ENCODE results near the gene PLGLB2. TPM values are rescaled to one million over a fixed set of nuclear protein-coding genes. Genes with fewer than 3 reads are reported as not detected.
"Not testable (repeated sequence)": the region's sequence is repeated elsewhere in the genome, so short reads cannot be mapped to it uniquely, and the experiment has no call there.

The PLGLB2 gene
- not detected for polyA plus RNA-seq (2012; ENCODE audit: low read depth, missing spikeins)

DNA sequence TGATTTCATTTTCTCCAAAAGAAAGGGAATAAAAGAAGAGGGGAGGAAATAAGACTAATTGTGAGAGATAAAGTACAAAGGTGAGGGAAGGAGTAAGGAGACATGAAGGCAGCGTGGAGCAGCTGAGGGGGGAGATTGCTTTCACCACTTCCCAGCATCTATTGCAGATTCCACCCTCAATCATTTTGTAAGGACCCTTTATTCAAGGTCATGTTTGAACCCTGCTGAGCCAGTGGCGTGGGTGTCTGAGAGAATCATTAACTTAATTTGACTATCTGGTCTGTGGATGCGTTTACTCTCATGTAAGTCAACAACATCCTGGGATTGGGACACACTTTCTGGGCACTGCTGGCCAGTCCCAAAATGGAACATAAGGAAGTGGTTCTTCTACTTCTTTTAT is at the start of gene PLGLB2:
PLGLB2 (plus strand) TSS at position 297 of the 400 bp plus-strand sequence; CDS start at position 364, 67 bp downstream.
- not testable (repeated sequence) for DNase-seq (ENCODE audit: insufficient read length, low spot score); FAIRE-seq

DNA sequence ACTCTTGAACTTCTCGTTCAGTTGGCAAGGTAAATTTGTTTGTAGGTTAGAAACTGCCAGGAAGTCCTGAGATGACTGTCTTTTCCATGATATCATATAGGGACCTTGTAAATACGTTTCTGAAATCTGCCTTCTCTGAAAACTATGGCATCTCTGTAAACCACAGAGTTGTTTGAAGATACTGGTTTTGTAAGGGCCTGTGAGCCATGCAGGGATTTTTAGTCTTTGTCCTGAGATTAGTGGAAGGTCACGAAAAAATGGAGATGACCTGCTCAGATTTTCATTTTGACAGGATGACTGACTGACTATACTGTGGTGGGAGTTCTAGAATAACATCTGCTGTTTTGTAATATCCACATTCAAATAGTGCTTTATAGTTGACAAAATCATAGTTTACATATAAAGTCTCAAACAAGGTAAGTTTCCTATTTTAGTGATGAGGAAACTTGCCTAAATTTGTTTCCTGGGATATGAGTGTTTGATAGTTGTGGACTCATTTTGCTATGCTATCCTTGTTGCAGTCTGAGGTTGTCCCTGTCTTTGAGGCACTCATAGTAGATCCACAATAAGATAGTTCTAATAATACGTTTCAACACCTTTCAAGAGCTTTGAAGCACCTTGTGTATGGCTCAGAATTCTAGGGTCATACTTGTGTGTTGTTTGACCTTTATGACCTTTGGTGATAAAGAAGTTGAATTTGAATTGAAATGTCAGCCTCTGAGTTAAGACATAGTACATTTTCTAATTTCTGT is 43.1 kb upstream of the PLGLB2 start:
- DNase-seq (ENCODE audit: insufficient read length, low spot score); FAIRE-seq: not testable (repeated sequence)

DNA sequence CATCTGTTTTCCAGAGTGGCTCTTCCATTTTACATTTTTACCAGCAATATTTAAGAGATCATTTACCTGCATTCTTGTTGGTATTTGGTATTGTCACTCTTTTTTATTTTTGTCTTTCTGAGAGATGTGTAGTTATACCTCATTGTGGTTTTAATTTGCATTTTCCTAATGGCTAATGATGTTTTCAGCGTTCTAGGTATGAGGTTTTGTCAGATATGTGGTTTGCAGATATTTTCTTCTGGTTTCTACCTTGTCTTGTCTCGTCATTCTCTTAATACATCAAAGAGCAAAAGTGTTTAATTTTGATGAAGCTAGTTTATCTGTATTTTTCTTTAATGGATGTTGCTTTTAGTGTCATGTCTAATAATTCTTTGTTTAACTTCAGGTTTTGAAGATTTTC is 39.5 kb upstream of the PLGLB2 start:
- FAIRE-seq; DNase-seq (ENCODE audit: insufficient read length, low spot score): not testable (repeated sequence)

DNA sequence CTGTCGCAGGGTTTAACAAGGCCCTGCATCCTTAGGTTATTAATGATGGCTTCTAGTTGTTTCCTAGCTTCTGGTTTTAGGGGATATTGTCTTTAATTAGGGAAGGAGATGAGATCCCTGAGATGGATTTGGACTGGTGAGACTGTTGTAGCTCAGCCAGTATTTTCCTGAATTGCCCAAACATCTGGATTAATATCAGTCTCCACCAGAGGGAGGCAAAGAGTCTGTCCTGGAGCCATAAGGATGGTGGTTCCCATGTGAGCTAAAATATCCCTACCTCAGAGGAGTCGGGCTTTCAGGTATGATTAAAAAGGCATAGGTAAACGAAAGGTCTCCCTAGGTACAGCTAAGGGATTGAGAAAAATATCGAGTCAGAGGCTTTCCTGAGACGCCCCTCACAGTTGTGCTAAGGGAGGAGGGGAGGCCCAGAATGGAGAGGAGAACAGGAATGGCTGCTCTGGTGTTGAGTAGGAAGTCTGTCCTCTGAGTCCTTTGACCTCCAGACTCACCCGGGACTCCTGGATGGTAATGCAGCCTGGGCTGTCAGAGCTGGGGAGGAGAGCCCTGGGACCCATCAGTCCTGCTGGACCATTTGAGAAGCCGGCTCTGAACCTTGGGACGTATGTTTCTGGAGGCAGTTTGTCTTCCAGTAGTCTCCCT is 19.8 kb upstream of the PLGLB2 start:
- DNase-seq (ENCODE audit: insufficient read length, low spot score); FAIRE-seq: not testable (repeated sequence)

DNA sequence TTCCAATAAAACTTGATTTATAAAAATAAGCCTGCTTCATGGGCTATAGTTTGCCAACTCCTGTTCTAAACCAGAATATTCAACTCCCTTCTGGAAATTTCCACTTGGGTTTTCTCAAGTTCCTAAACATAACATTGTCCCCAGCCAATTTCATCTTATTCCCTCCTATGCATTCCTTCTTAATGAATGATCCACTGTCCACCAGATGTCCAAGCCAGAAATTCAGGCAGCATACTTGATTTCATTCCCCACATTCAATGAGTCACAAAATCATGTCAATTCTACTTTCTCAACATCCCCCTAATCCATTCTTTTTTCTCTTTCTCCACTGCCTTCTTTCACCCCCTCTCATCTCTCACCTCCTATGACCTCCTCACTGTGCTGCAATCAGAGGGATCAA is 7.0 kb upstream of the PLGLB2 start:
- DNase-seq (ENCODE audit: insufficient read length, low spot score); FAIRE-seq: not testable (repeated sequence)

DNA sequence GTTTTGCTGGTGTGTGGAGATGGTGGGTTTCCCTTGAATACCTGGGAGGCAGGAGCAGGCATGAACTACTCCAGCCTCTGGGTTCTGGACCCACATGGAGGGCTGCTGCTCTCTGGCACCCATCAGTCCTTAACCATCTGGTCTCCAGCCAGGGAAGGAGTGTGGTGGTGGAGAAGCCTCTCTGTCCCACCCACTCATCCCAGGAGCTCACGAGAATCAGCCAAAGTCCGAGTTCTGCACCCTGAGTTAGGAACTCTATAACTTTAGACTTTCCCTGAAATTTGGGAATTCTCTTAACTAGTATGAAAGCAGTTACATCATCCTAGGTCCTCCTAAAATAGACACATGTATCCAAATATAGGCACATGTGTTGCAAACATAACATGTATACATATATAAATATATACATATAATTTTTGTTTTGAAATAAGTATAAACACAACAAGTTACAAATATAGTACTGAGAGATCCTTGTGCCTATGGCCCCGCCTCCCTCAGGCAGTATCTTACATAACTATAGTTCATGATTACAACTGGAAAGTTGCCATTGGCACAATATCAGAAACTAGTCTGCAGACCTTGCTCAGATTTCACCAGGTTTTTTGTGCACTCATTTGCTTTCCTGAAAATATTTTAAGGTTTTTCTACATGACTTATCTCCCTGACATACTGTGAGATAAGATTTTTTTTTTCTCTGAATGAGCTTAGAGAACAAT is 5.3 kb upstream of the PLGLB2 start:
- FAIRE-seq; DNase-seq (ENCODE audit: insufficient read length, low spot score): not testable (repeated sequence)

DNA sequence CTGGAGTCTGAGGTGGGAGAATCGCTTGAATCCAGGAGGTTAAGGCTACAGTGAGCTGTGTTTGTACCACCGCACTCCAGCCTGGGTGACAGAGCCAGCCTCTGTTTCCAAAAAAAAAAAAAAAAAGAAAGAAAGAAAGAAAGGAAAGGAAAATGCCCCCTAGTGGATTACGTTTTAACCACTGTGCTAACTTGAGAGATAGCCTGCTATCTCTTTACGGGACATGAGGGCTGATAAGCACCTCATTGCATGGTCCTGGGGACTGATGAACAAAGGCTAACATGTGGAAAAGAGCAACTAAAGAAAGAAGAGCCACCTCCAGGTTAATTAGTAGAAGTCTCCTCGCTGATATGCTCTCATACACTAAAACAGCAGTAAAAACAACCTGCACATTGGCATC is 4.2 kb upstream of the PLGLB2 start:
- FAIRE-seq; DNase-seq (ENCODE audit: insufficient read length, low spot score): not testable (repeated sequence)

DNA sequence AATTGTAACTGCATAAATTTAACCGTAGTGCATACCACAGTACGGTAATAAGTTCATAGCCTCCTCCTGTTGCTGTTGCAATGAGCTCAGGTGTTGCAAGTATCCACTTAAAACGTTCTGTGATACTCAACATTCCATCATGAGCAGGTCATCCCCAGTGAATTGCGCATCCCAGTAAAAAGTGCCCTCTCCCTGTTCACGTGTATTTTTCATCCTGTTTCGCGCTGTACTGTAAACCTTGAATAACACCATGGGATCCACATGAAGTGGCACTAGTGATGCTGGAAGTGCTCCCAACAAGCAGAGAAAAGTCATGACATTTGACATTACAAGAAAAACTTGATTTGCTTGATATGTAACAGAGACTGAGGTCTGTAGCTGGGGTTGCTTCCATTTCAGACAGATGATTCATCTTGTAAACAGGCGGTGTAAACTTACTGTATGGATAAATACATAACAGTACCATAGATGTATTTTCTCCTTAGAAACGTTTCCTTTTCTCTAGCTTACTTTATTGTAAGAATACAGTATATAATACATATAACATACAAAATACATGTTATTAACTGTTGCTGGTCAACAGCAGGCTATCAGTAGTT is 2.4 kb upstream of the PLGLB2 start:
- not testable (repeated sequence) for FAIRE-seq

DNA sequence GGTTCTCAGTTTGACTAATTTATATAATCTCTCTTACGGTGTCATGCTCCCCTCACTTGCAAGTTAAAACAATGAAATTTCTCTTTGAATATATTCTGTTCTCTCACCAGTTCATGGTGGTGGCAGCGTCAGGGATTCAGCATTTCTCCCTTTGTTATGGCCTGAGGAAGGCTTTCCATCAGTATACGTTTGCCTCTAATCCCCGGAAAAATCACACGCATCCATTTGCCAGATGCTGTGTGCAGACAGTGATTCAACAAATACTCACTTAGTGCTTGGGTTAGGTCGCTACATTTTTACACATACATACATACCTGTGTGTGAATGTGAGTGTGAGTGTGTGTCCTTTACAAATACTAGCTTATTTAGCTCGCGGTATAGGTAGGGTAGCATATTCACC is 637 bp downstream of the PLGLB2 start:
- not testable (repeated sequence) for FAIRE-seq; DNase-seq (ENCODE audit: insufficient read length, low spot score)

More for the DNA sequence above, 2.4 kb upstream of the PLGLB2 start:
- not testable (repeated sequence) for DNase-seq (ENCODE audit: insufficient read length, low spot score)

DNA sequence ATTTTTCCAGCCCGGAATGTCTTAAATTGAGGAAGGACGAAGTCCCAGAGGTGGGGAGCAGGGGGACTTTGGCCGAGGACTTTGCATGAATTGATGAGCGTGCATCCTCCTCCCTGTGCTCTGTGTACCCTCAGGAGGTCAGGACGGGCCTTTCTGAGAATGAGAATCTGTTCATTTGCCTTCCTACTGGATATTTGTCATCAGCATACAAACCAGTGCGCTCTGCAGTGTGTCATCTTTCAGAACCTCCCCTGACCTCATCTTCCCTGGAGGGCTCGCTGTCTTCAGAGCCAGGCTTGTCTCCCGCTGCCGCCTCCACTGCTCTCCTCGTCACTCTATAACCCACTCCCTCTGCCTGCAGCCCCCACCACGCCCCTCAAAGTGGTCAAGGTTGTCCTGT is 2.7 kb downstream of the PLGLB2 start:
- not testable (repeated sequence) for DNase-seq (ENCODE audit: insufficient read length, low spot score); FAIRE-seq

DNA sequence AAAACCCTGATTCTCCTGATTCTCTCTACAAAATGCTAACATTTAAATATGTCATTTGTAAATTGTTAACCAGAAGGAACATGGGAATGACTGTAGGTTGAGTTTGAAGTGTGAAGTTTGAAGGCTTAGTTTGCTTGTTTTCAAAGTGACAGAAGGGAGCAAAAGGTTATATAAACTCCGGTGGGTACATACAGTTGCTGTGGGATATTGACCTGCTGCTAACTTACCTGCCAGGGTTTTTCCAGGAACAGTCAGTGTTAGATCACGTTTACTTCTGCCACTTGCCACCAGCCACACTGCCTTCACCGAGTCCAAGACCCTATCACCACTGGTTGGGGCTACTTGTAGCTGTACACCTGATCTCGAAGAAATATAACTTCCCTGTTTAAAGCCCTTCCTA is 6.9 kb downstream of the PLGLB2 start:
- FAIRE-seq; DNase-seq (ENCODE audit: insufficient read length, low spot score): not testable (repeated sequence)
